Gastroesophageal sphincter (tissue), 4 donors: ENCODE data around the gene LRRC47. TPM values are rescaled to one million over a fixed set of nuclear protein-coding genes. Genes with fewer than 3 reads are reported as not detected.

Source experiments
- ATAC-seq: fragments of 150-250 bp; one replicate; pipeline ENCODE4 v1.9.1; 2016; ENCODE audit warnings: mild to moderate bottlenecking, moderate library complexity
- H3K27ac ChIP-seq, 4 donors: fragments of 200-600 bp; sonication (generic) in 3 of 4; 1 replicate in 3 of 4; 2 replicates in 1 of 4; pipeline ENCODE4 v1.5.1; 2016 to 2019
- H3K27me3 ChIP-seq: fragments of 200-600 bp; sonication (generic); one replicate; pipeline ENCODE4 v1.5.1; 2019
- H3K36me3 ChIP-seq, 2 donors: fragments of 200-600 bp; sonication (generic); one replicate each; pipeline ENCODE4 v1.5.1; 2019; ENCODE audit warnings: control low read depth in 1 of 2
- H3K4me1 ChIP-seq, 3 donors: fragments of 200-600 bp; sonication (generic); 1 replicate in 2 of 3; 2 replicates in 1 of 3; pipeline ENCODE4 v1.5.1; 2016 to 2019; ENCODE audit warnings: control low read depth in 2 of 3
- H3K4me3 ChIP-seq, 2 donors: fragments of 200-600 bp; sonication (generic); one replicate each; pipeline ENCODE4 v1.5.1; 2019; ENCODE audit warnings: mild to moderate bottlenecking in 1 of 2, moderate library complexity in 1 of 2
- H3K9me3 ChIP-seq, 3 donors: fragments of 200-600 bp; sonication (generic); one replicate each; pipeline ENCODE4 v1.5.1; 2017 to 2019; ENCODE audit warnings: control low read depth in 2 of 3
- EP300 ChIP-seq: sonication (generic); formaldehyde crosslinking; IDR thresholded peaks from one replicate; pipeline ENCODE4 v1.6.1; 2017; ENCODE audit warnings: antibody characterized with exemption, mild to moderate bottlenecking
- POLR2A ChIP-seq, 2 donors: fragments of 450-650 bp; IDR thresholded peaks; one replicate each; pipeline ENCODE4 v1.6.1; 2017; ENCODE audit warnings: antibody characterized with exemption in 2 of 2, mild to moderate bottlenecking in 2 of 2, moderate library complexity in 1 of 2
- POLR2AphosphoS5 ChIP-seq: sonication (generic); formaldehyde crosslinking; IDR thresholded peaks from one replicate; pipeline ENCODE4 v1.6.1; 2017; ENCODE audit warnings: antibody characterized with exemption
- WGBS, 2 donors: methylation state at CpG; one replicate each; pipeline ENCODE4 v1.1.5; 2018; ENCODE audit warnings: low coverage in 1 of 2; 5-methylcytosine and 5-hydroxymethylcytosine counted together
- total RNA-seq, 4 donors: library from RNA; depleted of rRNA; stranded (reverse); fragments of >200 nt; gene quantifications; one replicate each; pipeline ENCODE4 v1.1.0, GENCODE V29; 2016
- TF ChIP-seq, protein P1 (sequence below), 4 experiments: fragments of 200-600 bp in 2 of 4; fragments of 450-650 bp in 2 of 4; sonication (generic) in 1 of 4; IDR thresholded peaks; one replicate each; pipeline ENCODE4 v1.5.1; 2017 to 2019; ENCODE audit warnings: antibody characterized with exemption in 4 of 4, mild to moderate bottlenecking in 2 of 4, moderate library complexity in 2 of 4

The LRRC47 gene
- total RNA-seq, 4 donors from 2014 or later: 36.5 to 47.9 (median 46.5) TPM

- H3K9me3 ChIP-seq: no peaks in the 10 kb centered on the region
- WGBS, 2 donors: 80% methylated on average over 2 of the region's 22 CpGs; no CpG with 5 or more reads in 1 of the 2 donors
- H3K27ac ChIP-seq: no peak overlapping the region
- TF ChIP-seq EP300 (no peak), POLR2A (IDR thresholded peaks at IDR 0.05) (no peak), POLR2AphosphoS5 (no peak)
- TF ChIP-seq, protein P1, sequence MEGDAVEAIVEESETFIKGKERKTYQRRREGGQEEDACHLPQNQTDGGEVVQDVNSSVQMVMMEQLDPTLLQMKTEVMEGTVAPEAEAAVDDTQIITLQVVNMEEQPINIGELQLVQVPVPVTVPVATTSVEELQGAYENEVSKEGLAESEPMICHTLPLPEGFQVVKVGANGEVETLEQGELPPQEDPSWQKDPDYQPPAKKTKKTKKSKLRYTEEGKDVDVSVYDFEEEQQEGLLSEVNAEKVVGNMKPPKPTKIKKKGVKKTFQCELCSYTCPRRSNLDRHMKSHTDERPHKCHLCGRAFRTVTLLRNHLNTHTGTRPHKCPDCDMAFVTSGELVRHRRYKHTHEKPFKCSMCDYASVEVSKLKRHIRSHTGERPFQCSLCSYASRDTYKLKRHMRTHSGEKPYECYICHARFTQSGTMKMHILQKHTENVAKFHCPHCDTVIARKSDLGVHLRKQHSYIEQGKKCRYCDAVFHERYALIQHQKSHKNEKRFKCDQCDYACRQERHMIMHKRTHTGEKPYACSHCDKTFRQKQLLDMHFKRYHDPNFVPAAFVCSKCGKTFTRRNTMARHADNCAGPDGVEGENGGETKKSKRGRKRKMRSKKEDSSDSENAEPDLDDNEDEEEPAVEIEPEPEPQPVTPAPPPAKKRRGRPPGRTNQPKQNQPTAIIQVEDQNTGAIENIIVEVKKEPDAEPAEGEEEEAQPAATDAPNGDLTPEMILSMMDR (IDR thresholded peaks at IDR 0.05): no peak
- ATAC-seq: no peak
- H3K4me1 ChIP-seq: peaks cover 0 to 31% (median 8%) of the 10 kb centered on the region in 3 donors
- H3K27me3 ChIP-seq: peaks cover 11% of the 10 kb centered on the region
- no peaks in the 10 kb centered on the region for H3K36me3 ChIP-seq
- no peak overlapping the region for H3K4me3 ChIP-seq
These were observed 27.4 kb downstream of the LRRC47 start for GRCh38 chr1:3768811-3769390.

DNA sequence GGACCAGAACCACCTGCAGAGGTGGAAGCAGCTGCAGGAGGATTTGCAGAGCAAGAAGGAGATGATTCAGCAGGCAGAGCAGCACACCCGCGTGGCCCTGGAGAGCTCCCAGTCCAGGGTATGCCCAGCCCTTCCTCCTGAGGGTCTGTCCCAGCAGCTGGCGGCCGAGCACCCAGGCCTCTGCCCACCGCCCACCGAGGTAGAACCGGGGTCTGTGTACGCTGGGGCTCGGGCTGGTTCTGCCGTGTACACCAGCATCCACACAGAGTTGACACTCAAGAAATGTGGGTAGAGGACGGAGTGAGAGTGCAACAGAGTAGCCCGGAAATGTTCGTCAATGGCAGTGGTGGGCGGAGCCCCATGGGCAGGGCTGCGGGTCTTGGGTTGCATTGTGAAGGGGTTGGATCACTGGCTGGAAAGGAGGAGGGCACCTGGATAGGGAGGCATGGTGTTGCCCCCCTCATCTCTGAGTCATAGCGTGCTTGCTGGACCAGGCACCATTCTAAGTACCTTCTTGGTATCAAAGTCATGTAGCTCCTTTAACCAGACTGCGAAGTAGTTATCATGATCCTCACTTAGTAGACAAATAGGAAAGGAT is 28.9 kb downstream of the LRRC47 start:
- TF ChIP-seq, protein P1 (IDR thresholded peaks at IDR 0.05): no peak
- TF ChIP-seq EP300 (no peak), POLR2AphosphoS5 (no peak), POLR2A (IDR thresholded peaks at IDR 0.05) (no peak)
- 100% methylated on average over 1 to 2 of the region's 17 CpGs for WGBS, 2 donors
- Histone ChIP-seq H3K4me3 (no peak overlapping the region), H3K9me3 (no peaks in the 10 kb centered on the region), H3K27ac (no peak overlapping the region), H3K4me1 (peaks cover 0 to 18% (median 8%) of the 10 kb centered on the region in 3 donors), H3K36me3 (no peaks in the 10 kb centered on the region), H3K27me3 (peaks cover 26% of the 10 kb centered on the region)
- ATAC-seq: no peak

- Histone ChIP-seq H3K27ac (no peak overlapping the region), H3K4me3 (no peak overlapping the region), H3K36me3 (no peaks in the 10 kb centered on the region), H3K4me1 (no peaks in the 10 kb centered on the region), H3K27me3 (peaks cover 61% of the 10 kb centered on the region), H3K9me3 (peaks cover 0 to 13% (median 0%) of the 10 kb centered on the region in 3 donors)
- 47 to 82% methylated on average over 6 to 8 of the region's 31 CpGs for WGBS, 2 donors
- TF ChIP-seq POLR2A (IDR thresholded peaks at IDR 0.05) (no peak), EP300 (no peak), POLR2AphosphoS5 (no peak)
- TF ChIP-seq, protein P1 (IDR thresholded peaks at IDR 0.05): no peak
- no peak for ATAC-seq
These were observed 32.8 kb downstream of the LRRC47 start for GRCh38 chr1:3763351-3764125.

DNA sequence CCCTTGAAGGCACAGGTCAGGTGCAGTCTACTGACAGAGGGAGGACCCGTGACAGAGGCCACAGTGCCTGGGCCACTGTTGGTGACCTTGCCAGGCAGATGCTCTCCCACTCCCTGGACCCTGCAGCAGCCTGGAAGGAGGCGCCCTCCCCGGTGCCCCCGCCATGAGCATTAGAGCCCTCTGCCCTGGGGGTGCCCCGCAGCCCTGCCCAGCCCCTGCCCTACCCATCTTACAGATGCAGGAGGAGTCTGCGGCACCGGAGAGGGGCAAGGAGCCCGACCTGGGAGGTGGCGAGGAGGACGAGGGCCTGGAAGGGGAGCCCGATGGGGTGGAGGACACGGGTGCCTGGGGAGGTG is 33.4 kb downstream of the LRRC47 start:
- no peak overlapping the region for H3K4me3 ChIP-seq
- H3K4me1 ChIP-seq: no peaks in the 10 kb centered on the region
- TF ChIP-seq POLR2AphosphoS5 (no peak), POLR2A (IDR thresholded peaks at IDR 0.05) (no peak), EP300 (no peak)
- TF ChIP-seq, protein P1 (IDR thresholded peaks at IDR 0.05): no peak
- no peaks in the 10 kb centered on the region for H3K36me3 ChIP-seq
- 40 to 67% methylated on average over 2 to 5 of the region's 12 CpGs for WGBS, 2 donors
- ATAC-seq: no peak
- H3K27me3 ChIP-seq: peaks cover 68% of the 10 kb centered on the region
- H3K27ac ChIP-seq: no peak overlapping the region
- H3K9me3 ChIP-seq: peaks cover 0 to 13% (median 0%) of the 10 kb centered on the region in 3 donors
